Fibroblast of lung (primary cell): Measurements from ENCODE around the gene MYO5B. TPM values are rescaled to one million over a fixed set of nuclear protein-coding genes. Genes with fewer than 3 reads are reported as not detected.

Experiments
- DNase-seq, 2 donors: peaks; one replicate each; pipeline versions ENCODE4 v3.0.0 to v3.0.0-alpha.2; 2010; ENCODE audit warnings: low read depth in 2 of 2
- H2AFZ ChIP-seq: 2 replicates; pipeline ENCODE4 v1.5.1; 2012; ENCODE audit warnings: low read length, control low read depth, inconsistent platforms
- H3K27ac ChIP-seq: 2 replicates; pipeline ENCODE4 v1.5.1; 2011; ENCODE audit warnings: low read length, control low read depth; ENCODE audit not compliant: insufficient read depth
- H3K27me3 ChIP-seq: 2 replicates; pipeline ENCODE4 v1.5.1; 2011; ENCODE audit warnings: mild to moderate bottlenecking, low read length; ENCODE audit not compliant: control insufficient read depth, insufficient read depth
- H3K36me3 ChIP-seq: 2 replicates; pipeline ENCODE4 v1.5.1; 2011; ENCODE audit warnings: low read length; ENCODE audit not compliant: control insufficient read depth, insufficient read depth
- H3K4me1 ChIP-seq: 2 replicates; pipeline ENCODE4 v1.5.1; 2011; ENCODE audit warnings: low read length; ENCODE audit not compliant: control insufficient read depth, insufficient read depth; ENCODE audit errors: extremely low read depth
- H3K4me2 ChIP-seq: 2 replicates; pipeline ENCODE4 v1.5.1; 2011; ENCODE audit warnings: low read length, control low read depth; ENCODE audit not compliant: insufficient read depth; ENCODE audit errors: extremely low read depth
- H3K4me3 ChIP-seq, 4 experiments: fragments of 200-600 bp in 1 of 4; sonication (generic) in 1 of 4; replicated peaks in 1 of 4; 2 replicates each; pipeline ENCODE4 v1.5.1; 2011 to 2016; ENCODE audit warnings: low read length in 4 of 4, low read depth in 3 of 4, mild to moderate bottlenecking in 3 of 4, control low read depth in 2 of 4, inconsistent platforms in 1 of 4, mixed read lengths in 1 of 4; ENCODE audit not compliant: insufficient read depth in 1 of 4; ENCODE audit errors: control extremely low read depth in 1 of 4
- H3K79me2 ChIP-seq: 2 replicates; pipeline ENCODE4 v1.5.1; 2012; ENCODE audit warnings: mild to moderate bottlenecking, low read length, inconsistent platforms; ENCODE audit not compliant: control insufficient read depth, insufficient read depth
- H3K9ac ChIP-seq: 2 replicates; pipeline ENCODE4 v1.5.1; 2011; ENCODE audit warnings: mild to moderate bottlenecking, low read length, control low read depth; ENCODE audit not compliant: insufficient read depth
- H3K9me3 ChIP-seq: 2 replicates; pipeline ENCODE4 v1.5.1; 2012; ENCODE audit warnings: low read depth, low read length; ENCODE audit not compliant: control insufficient read depth, insufficient read depth
- H4K20me1 ChIP-seq: 2 replicates; pipeline ENCODE4 v1.5.1; 2011; ENCODE audit warnings: low read length; ENCODE audit not compliant: control insufficient read depth, insufficient read depth; ENCODE audit errors: extremely low read depth
- EZH2 ChIP-seq: IDR thresholded peaks from 2 replicates; pipeline ENCODE4 v1.5.1; 2012; ENCODE audit warnings: low read length, control low read depth, mild to moderate bottlenecking; ENCODE audit errors: missing control alignments
- polyA plus RNA-seq, 2 donors: library from polyadenylated mRNA; depleted of rRNA in 1 of 2; stranded (reverse) in 1 of 2; unstranded in 1 of 2; fragments of >200 nt; gene quantifications; 2 replicates each; pipeline ENCODE4 v1.2.1, GENCODE V29; 2011 to 2012; ENCODE audit warnings: missing spikeins in 1 of 2
- total RNA-seq: library from RNA; depleted of rRNA; stranded (reverse); fragments of >200 nt; gene quantifications from 2 replicates; pipeline ENCODE4 v1.2.1, GENCODE V29; 2014
- TF ChIP-seq, protein P1 (sequence below), 2 donors: IDR thresholded peaks in 1 of 2; conservative IDR thresholded peaks in 1 of 2; 1 replicate in 1 of 2; 2 replicates in 1 of 2; pipeline ENCODE4 v1.5.1; 2011 to 2012; ENCODE audit warnings: low read length in 2 of 2, control low read depth in 1 of 2, inconsistent platforms in 1 of 2, low read depth in 1 of 2, mild to moderate bottlenecking in 1 of 2

MYO5B gene
- total and polyA plus RNA-seq, 2 donors (not counting 1 experiment from before 2014, with no cell fraction given) = under 0.01 to 0.06 TPM

DNA sequence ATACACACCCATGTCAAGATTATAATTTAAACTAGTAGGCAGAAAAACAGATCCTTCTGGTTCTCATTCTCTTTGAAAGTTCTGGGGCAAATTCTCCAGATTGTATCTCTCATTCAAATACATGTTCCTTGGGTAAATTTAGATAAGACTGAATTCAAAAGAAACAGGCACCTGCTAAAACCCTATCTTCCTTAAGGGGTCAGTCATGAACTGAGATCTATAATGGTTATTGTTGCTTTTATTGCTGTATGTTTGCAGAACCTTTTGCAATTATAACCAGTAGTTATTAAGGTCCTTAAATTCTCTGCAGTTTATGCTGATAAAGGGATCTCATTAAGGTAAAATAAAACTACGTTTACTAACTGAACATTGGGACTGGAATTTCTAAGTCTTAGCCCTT is 83.5 kb downstream of the MYO5B start:
- Histone ChIP-seq H3K36me3 (no peaks in the 10 kb centered on the region), H3K27ac (no peak overlapping the region), H3K4me2 (no peak overlapping the region), H2AFZ (no peak overlapping the region), H3K9me3 (no peaks in the 10 kb centered on the region), H3K9ac (no peak overlapping the region), H3K79me2 (no peaks in the 10 kb centered on the region), H3K4me3 (no peak overlapping the region), H4K20me1 (no peaks in the 10 kb centered on the region), H3K27me3 (no peaks in the 10 kb centered on the region), H3K4me1 (no peaks in the 10 kb centered on the region)
- DNase-seq = no peak
- no peak for TF ChIP-seq EZH2
- TF ChIP-seq, protein P1, sequence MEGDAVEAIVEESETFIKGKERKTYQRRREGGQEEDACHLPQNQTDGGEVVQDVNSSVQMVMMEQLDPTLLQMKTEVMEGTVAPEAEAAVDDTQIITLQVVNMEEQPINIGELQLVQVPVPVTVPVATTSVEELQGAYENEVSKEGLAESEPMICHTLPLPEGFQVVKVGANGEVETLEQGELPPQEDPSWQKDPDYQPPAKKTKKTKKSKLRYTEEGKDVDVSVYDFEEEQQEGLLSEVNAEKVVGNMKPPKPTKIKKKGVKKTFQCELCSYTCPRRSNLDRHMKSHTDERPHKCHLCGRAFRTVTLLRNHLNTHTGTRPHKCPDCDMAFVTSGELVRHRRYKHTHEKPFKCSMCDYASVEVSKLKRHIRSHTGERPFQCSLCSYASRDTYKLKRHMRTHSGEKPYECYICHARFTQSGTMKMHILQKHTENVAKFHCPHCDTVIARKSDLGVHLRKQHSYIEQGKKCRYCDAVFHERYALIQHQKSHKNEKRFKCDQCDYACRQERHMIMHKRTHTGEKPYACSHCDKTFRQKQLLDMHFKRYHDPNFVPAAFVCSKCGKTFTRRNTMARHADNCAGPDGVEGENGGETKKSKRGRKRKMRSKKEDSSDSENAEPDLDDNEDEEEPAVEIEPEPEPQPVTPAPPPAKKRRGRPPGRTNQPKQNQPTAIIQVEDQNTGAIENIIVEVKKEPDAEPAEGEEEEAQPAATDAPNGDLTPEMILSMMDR (conservative IDR thresholded peaks at IDR 0.05 in 1 of 2, IDR thresholded peaks at IDR 0.05 in 1 of 2; ENCODE audit: low read depth in 1 of 2, low read length in 2 of 2) = no peak

DNA sequence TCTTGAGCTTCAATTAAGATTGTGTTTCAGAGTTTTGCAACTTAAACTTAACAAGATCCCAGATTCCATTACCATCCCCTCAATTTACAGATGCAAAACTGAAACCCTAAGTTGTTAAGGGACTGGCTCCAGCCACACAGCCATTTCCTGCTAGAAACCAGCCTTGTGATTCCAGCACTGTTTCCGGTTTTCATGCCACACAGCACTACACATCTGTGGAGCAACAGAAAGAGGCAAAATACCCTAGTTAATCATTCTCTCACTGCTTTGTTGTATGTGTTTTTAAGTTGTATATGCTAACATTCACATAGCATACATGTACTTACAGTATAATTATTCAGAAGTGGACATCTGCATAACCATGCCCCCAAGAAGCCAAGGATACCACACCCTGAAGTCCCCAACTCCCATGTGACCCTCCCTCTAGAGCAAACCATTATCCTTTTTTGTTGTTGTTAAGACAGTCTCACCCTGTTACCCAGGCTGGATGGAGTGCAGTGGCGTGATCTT is 87.4 kb downstream of the MYO5B start:
- Histone ChIP-seq H3K4me1 (no peaks in the 10 kb centered on the region), H3K9me3 (no peaks in the 10 kb centered on the region), H4K20me1 (no peaks in the 10 kb centered on the region), H3K36me3 (no peaks in the 10 kb centered on the region), H3K4me2 (no peak overlapping the region), H3K27me3 (no peaks in the 10 kb centered on the region), H2AFZ (no peak overlapping the region), H3K9ac (no peak overlapping the region), H3K4me3 (no peak overlapping the region), H3K79me2 (no peaks in the 10 kb centered on the region), H3K27ac (no peak overlapping the region)
- no peak for TF ChIP-seq EZH2
- TF ChIP-seq, protein P1 (conservative IDR thresholded peaks at IDR 0.05 in 1 of 2, IDR thresholded peaks at IDR 0.05 in 1 of 2; ENCODE audit: low read depth in 1 of 2, low read length in 2 of 2) = no peak
- no peak for DNase-seq

DNA sequence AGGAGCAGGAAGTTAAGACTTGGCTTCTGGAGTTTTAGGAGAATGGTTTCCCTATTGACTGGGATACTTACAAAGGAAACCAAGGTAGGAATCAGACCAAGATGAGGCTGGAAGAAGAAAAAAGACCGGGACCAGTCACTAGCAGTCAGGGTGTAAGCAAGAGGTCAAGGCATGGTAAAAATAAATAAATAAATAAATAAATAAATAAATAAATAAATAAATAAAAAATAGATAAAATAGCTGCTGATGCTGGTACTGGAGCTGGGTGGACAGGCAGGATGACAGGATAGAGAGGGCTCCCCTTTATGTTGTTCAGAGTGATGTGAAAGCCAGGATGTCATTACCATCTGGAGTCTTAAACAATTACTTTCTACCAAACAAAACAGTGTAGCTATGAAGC is 89.9 kb downstream of the MYO5B start:
- Histone ChIP-seq H3K27ac (no peak overlapping the region), H3K4me2 (no peak overlapping the region), H3K36me3 (no peaks in the 10 kb centered on the region), H2AFZ (no peak overlapping the region), H3K9me3 (no peaks in the 10 kb centered on the region), H3K4me3 (no peak overlapping the region), H3K79me2 (no peaks in the 10 kb centered on the region), H3K27me3 (no peaks in the 10 kb centered on the region), H3K4me1 (peaks cover 3% of the 10 kb centered on the region), H4K20me1 (no peaks in the 10 kb centered on the region), H3K9ac (no peak overlapping the region)
- TF ChIP-seq, protein P1 (conservative IDR thresholded peaks at IDR 0.05 in 1 of 2, IDR thresholded peaks at IDR 0.05 in 1 of 2; ENCODE audit: low read depth in 1 of 2, low read length in 2 of 2) = no peak
- TF ChIP-seq EZH2 = no peak
- DNase-seq = no peak
